Left forelimb (tissue), 1 donor: ENCODE measurements around the gene MEGF11.

Experiments
- DNase-seq: peaks from one replicate; pipeline ENCODE4 v3.0.0-alpha.2; 2018; ENCODE audit warnings: low spot score

MEGF11 gene

DNA sequence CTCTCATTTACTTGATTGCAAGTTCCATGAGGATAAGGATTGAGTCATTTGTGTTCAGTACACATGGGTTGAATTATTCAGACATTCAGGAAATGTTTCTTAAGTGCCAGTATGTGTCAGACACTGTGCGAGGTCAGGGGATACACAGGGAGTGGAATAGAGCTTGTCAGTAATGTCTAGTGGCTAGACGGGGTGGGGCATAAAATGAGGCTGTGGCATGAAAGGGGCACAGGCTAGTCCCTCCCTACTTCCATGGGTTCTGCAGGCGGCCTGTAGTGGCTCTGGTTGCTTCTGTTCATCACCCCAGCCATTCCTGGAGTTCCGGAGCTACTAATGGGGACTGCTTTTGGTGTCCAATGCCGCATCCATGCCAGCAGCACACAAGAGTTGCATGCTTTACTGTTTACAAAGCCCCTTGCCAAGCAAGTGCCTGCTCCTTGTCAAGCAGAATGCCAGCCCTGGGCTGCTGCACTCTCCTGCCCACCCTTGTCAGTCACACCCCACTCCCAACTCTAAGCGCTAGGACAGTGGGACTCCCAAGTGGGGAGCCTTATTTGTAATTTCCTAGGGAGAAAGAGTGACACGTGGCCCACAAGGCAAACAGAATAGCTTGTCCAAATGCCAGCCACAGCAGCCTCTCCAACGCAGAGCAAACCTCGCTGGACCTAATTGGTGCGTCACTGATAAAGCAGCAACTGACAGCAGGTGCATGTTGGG is 313.5 kb downstream of the MEGF11 start:
- no peak for DNase-seq

DNA sequence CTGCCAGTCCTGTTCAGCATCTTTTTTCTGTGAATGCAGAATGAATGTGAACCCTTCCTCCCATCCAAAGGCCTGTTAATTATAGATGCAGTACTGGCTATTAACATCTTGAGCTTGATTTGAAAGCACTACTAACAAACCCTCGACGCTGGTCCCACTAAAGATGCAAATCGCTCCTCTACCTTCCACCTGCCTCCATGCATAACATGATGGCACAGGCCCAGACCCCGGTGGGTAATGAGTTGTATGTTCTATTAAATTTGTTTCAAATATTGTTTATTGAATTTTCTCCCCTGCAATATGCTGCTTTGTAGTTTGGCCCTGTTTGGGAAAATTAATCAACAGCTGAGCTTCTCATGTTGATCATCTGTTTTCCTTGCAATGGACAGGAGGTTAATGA is 314.9 kb downstream of the MEGF11 start:
- no peak for DNase-seq

GRCh38 chr15:65937476-65937875 is 316.1 kb downstream of the MEGF11 start:
- DNase-seq = no peak

- no peak for DNase-seq
Measured at GRCh38 chr15:65937054-65937453, 316.5 kb downstream of the MEGF11 start.

GRCh38 chr15:65936282-65936681 is 317.3 kb downstream of the MEGF11 start:
- no peak for DNase-seq

GRCh38 chr15:65935391-65935790 is 318.2 kb downstream of the MEGF11 start:
- no peak for DNase-seq

DNA sequence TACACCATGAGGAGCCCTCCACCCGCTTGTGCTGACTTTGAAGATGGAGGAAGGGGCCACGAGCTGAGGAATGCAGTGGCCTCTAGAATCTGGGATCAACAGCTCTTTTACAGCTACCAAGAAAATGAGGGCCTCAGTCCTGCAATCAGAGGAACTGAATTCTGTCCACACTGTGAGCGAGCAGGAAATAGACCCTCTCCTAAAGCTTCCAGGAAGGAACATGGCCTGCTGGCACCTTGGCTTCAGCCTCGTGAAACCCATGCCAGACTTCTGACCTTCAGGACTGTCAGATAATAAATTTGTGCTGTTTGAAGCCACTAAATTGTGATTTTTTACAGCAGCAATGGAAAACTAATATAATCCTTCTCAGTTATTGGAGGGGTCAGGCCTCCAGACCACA is 322.3 kb downstream of the MEGF11 start:
- no peak for DNase-seq

GRCh38 chr15:65930134-65930533 is 323.4 kb downstream of the MEGF11 start:
- DNase-seq = no peak

GRCh38 chr15:65929573-65929972 is 324.0 kb downstream of the MEGF11 start:
- DNase-seq = no peak

GRCh38 chr15:65927545-65927944 is 326.0 kb downstream of the MEGF11 start:
- no peak for DNase-seq

DNA sequence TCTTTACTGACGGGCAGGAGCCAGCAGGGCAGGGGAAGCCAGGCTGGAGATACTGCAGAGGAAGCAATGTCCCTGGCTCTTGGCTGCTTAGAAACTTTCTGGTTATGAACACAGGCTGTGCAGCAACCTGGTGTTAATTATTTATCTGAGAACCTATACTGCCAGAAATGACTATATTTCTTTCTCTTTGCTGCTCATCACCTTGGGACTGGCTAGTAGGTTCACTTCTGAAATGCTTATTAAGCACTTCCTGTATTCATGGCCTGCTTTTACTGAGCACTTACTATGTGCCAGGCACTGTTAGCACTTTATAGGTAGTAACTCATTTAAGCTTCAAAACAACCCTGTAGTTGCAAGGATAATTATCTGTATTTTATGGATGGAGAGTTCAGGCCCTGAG is 326.7 kb downstream of the MEGF11 start:
- DNase-seq = no peak

- no peak for DNase-seq
Measured at GRCh38 chr15:65926459-65926858, 327.1 kb downstream of the MEGF11 start.

- DNase-seq = no peak
Measured at GRCh38 chr15:65925338-65925737, 328.2 kb downstream of the MEGF11 start.

- DNase-seq = no peak
Measured at GRCh38 chr15:65924004-65924403, 329.5 kb downstream of the MEGF11 start.

DNA sequence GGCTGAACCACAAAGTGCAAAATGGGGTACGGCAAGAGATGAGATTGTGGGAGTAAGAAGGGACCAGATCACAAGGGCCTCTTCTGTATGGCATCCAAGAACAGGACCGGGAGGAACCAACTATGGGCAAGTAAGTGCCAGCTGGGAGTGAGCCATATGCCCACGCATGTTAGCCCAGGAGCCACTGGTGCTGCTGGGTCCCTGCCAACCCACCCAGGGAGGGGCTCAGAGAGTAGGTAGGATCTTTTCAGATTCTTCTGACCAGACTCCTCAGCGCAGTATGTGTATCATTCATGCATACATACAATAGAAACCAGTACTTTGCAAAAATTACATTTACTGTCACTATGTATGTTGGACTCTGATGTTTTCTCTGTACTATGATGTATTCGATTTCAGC is 330.3 kb downstream of the MEGF11 start:
- DNase-seq = no peak

DNA sequence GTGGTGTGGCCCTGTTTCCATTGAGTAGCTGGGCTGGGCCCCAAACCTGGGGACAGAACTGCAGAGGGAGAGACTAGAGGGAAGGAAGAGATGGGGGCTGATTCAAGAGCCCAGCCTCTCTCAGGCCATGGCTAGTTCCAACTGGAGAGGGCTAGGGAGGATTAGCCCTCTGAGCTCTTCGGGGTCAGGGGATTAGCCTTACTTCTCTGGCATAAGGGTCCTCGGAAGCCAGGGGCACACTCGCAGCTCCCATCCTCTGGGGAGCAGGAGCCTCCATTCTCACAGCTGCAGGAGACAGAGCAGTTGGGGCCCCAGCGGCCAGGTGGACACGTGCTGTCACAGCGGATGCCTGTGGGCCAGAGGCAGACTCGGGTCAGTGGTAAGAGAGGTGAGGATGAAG is 330.9 kb downstream of the MEGF11 start:
- no peak for DNase-seq

GRCh38 chr15:65921780-65922179 is 331.8 kb downstream of the MEGF11 start:
- DNase-seq = no peak

- no peak for DNase-seq
Measured at GRCh38 chr15:65920825-65921309, 332.7 kb downstream of the MEGF11 start.

DNA sequence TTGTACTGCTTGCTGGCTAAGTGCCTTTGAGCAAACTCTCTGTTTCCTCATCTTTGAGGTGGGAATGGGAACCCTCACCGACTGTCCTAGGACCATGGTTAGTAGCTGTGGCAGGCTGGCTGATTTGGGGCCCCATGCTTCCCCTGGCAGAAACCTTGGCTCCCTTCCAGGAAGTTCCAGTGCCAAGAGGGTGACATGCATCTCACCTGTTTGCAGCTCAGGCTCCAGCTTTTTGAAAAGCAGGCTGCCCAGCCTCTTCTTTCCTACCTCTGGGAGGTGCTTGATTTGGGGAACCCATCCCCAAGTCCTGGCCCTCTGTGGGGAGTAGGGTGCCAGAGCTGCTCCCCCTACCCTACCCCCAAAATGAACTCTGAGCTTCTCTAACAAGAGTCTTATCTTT is 333.4 kb downstream of the MEGF11 start:
- DNase-seq = no peak

- no peak for DNase-seq
Measured at GRCh38 chr15:65919353-65919752, 334.2 kb downstream of the MEGF11 start.

- DNase-seq = no peak
Measured at GRCh38 chr15:65918945-65919344, 334.6 kb downstream of the MEGF11 start.

GRCh38 chr15:65918357-65918920 is 335.1 kb downstream of the MEGF11 start:
- no peak for DNase-seq

DNA sequence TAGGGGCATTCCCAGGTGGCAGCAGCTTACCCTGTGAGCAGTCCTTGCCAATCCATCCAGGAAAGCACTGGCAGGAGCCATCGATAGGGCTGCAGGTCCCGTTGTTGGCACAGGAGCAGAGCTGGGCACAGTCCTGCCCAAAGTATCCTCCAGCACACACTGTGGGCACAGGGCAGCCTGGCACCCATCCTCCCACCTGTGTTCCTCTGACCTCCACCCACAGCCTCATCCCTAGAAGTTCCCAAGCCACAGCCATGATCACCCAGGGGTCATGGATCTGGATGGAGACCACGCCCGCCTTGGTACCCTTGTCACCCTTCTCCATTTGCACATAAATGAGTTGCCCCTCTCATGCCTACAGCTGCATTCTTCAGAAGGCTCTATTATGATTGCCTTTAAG is 335.6 kb downstream of the MEGF11 start:
- no peak for DNase-seq

GRCh38 chr15:65917407-65917756 is 336.2 kb downstream of the MEGF11 start:
- DNase-seq = no peak
